Measurements from ENCODE around the gene ZMYM5. TPM values are rescaled to one million over a fixed set of nuclear protein-coding genes. Genes with fewer than 3 reads are reported as not detected.
"Not testable (repeated sequence)": the region's sequence is repeated elsewhere in the genome, so short reads cannot be mapped to it uniquely, and the experiment has no call there.

The ZMYM5 gene
- total RNA-seq, 1 experiment from 2014 or later = 12.6 TPM

- H3K4me1 ChIP-seq (ENCODE audit: insufficient read depth, low read length) = peaks cover 2% of the 10 kb centered on the region; the same call in 1 of the 2 replicates
- H3K79me1 ChIP-seq (ENCODE audit: insufficient read depth, low read depth, low read length, poor library complexity, severe bottlenecking) = no peaks in the 10 kb centered on the region
- no peaks in the 10 kb centered on the region for H3K9me3 ChIP-seq (ENCODE audit: control insufficient read depth, low read depth, low read length)
- H4K91ac ChIP-seq (ENCODE audit: insufficient read length, low read depth, low read length) = no peak overlapping the region
- TF ChIP-seq CTCF (conservative IDR thresholded peaks at IDR 0.05) = no peak
- no peaks in the 10 kb centered on the region for H3K27me3 Mint-ChIP-seq (ENCODE audit: low read depth)
- no peak overlapping the region for H3K14ac ChIP-seq (ENCODE audit: insufficient read depth, low read length)
- no peaks in the 10 kb centered on the region for H3K23me2 ChIP-seq (ENCODE audit: insufficient read length, low read depth, low read length, poor library complexity, severe bottlenecking)
- H3K4ac ChIP-seq (ENCODE audit: low read depth, low read length) = no peak overlapping the region
- DNase-seq = peak; percentile 35
- H3K18ac ChIP-seq (ENCODE audit: insufficient read length, low read depth, low read length) = no peak overlapping the region
- H4K8ac ChIP-seq (replicated peaks; ENCODE audit: insufficient read length, low read depth, low read length) = no peak overlapping the region
- no peaks in the 10 kb centered on the region for H3K27me3 ChIP-seq (ENCODE audit: insufficient read depth, low read length)
- no peak overlapping the region for H3K23ac ChIP-seq (ENCODE audit: insufficient read length, low read depth, low read length)
- H3K4me3 Mint-ChIP-seq = no peak overlapping the region
- no peak overlapping the region for H3K4me2 ChIP-seq (ENCODE audit: insufficient read depth, insufficient read length, low read length)
- H3K36me3 Mint-ChIP-seq (ENCODE audit: insufficient read depth in 1 of 3, low read depth in 3 of 3) = no peaks in the 10 kb centered on the region
- WGBS (ENCODE audit: extremely low coverage, insufficient read length, low lambda C conversion rate) = no CpG with 5 or more reads among the region's 7 CpGs
- no peak overlapping the region for H3T11ph ChIP-seq (ENCODE audit: low read length)
- H2BK120ac ChIP-seq (ENCODE audit: low read depth, low read length, poor library complexity, severe bottlenecking) = no peak overlapping the region
- no peak overlapping the region for H2AK5ac ChIP-seq (ENCODE audit: insufficient read length, low read length)
- peaks cover 13 to 14% of the 10 kb centered on the region in 2 experiments for H3K4me1 Mint-ChIP-seq
- H3K9ac ChIP-seq (ENCODE audit: extremely low read depth, insufficient read length, low read length) = no peak overlapping the region
- H3K79me2 ChIP-seq (ENCODE audit: insufficient read depth, low read length) = no peaks in the 10 kb centered on the region
- H2BK12ac ChIP-seq (ENCODE audit: insufficient read length, low read depth, low read length) = no peak overlapping the region
- no peak overlapping the region for H4K5ac ChIP-seq (ENCODE audit: insufficient read length, low read depth, low read length)
- H2BK15ac ChIP-seq (ENCODE audit: low read depth, low read length) = no peak overlapping the region
- no peak overlapping the region for H3K27ac ChIP-seq (ENCODE audit: insufficient read length, low read depth, low read length)
- no peak overlapping the region for H2BK5ac ChIP-seq (ENCODE audit: insufficient read length, low read length)
- H4K20me1 ChIP-seq (ENCODE audit: control insufficient read depth, insufficient read depth, insufficient read length) = no peaks in the 10 kb centered on the region
- H2AFZ ChIP-seq (ENCODE audit: low read length) = no peak overlapping the region
- no peak overlapping the region for H3K27ac Mint-ChIP-seq
- H3K9me3 Mint-ChIP-seq = peaks cover 3% of the 10 kb centered on the region in 2 experiments; a peak in 2 of 5 replicates
- no peak overlapping the region for H2BK20ac ChIP-seq (ENCODE audit: low read depth, low read length, poor library complexity, severe bottlenecking)
- no peak overlapping the region for H3K56ac ChIP-seq (ENCODE audit: insufficient read length, low read depth, low read length)
These were observed 71.4 kb downstream of the ZMYM5 start for GRCh38 chr13:19791953-19792537.

- peaks cover 19% of the 10 kb centered on the region; the same call in 1 of the 2 replicates for H3K79me2 ChIP-seq (ENCODE audit: insufficient read depth, low read length)
- H3K27me3 ChIP-seq (ENCODE audit: insufficient read depth, low read length); H3K23me2 ChIP-seq (ENCODE audit: insufficient read length, low read depth, low read length, poor library complexity, severe bottlenecking); H3K56ac ChIP-seq (ENCODE audit: insufficient read length, low read depth, low read length); H3K9me3 Mint-ChIP-seq; H3K79me1 ChIP-seq (ENCODE audit: insufficient read depth, low read depth, low read length, poor library complexity, severe bottlenecking); H3K9me3 ChIP-seq (ENCODE audit: control insufficient read depth, low read depth, low read length); H2BK20ac ChIP-seq (ENCODE audit: low read depth, low read length, poor library complexity, severe bottlenecking); H2BK15ac ChIP-seq (ENCODE audit: low read depth, low read length); H4K91ac ChIP-seq (ENCODE audit: insufficient read length, low read depth, low read length); H2BK12ac ChIP-seq (ENCODE audit: insufficient read length, low read depth, low read length); H3K4me1 ChIP-seq (ENCODE audit: insufficient read depth, low read length); H2BK120ac ChIP-seq (ENCODE audit: low read depth, low read length, poor library complexity, severe bottlenecking); H3T11ph ChIP-seq (ENCODE audit: low read length); H2AFZ ChIP-seq (ENCODE audit: low read length); H3K4me1 Mint-ChIP-seq; H3K27me3 Mint-ChIP-seq (ENCODE audit: low read depth); H2AK5ac ChIP-seq (ENCODE audit: insufficient read length, low read length); H4K8ac ChIP-seq (replicated peaks; ENCODE audit: insufficient read length, low read depth, low read length); H4K20me1 ChIP-seq (ENCODE audit: control insufficient read depth, insufficient read depth, insufficient read length): not testable (repeated sequence)
- peak within 1 kb of the TSS; percentile 89 for H3K14ac ChIP-seq (ENCODE audit: insufficient read depth, low read length)
- peak within 1 kb of the TSS; percentile 85 for H3K18ac ChIP-seq (ENCODE audit: insufficient read length, low read depth, low read length)
- peak; percentile 95 for DNase-seq
- peak within 1 kb of the TSS; percentile 5 for H3K27ac ChIP-seq (ENCODE audit: insufficient read length, low read depth, low read length)
- H3K23ac ChIP-seq (ENCODE audit: insufficient read length, low read depth, low read length) = peak within 1 kb of the TSS; percentile 10
- H4K5ac ChIP-seq (ENCODE audit: insufficient read length, low read depth, low read length) = peak within 1 kb of the TSS; percentile 77
- peak within 1 kb of the TSS; percentile 97 to 99 for H3K4me3 Mint-ChIP-seq
- peak within 1 kb of the TSS; percentile 7 for H2BK5ac ChIP-seq (ENCODE audit: insufficient read length, low read length)
- peak within 1 kb of the TSS; percentile 93 for H3K4me2 ChIP-seq (ENCODE audit: insufficient read depth, insufficient read length, low read length)
- peak within 1 kb of the TSS; percentile 95 for H3K9ac ChIP-seq (ENCODE audit: extremely low read depth, insufficient read length, low read length)
- H3K27ac Mint-ChIP-seq = peak within 1 kb of the TSS; percentile 95 to 100 (median 99)
- H3K36me3 Mint-ChIP-seq (ENCODE audit: insufficient read depth in 1 of 3, low read depth in 3 of 3) = peaks cover 5 to 19% (median 9%) of the 10 kb centered on the region in 3 experiments
- no CpG with 5 or more reads among the region's 50 CpGs for WGBS (ENCODE audit: extremely low coverage, insufficient read length, low lambda C conversion rate)
- peak within 1 kb of the TSS; percentile 9; the same call in 1 of the 2 replicates for H3K4ac ChIP-seq (ENCODE audit: low read depth, low read length)
These were observed 80.4 kb downstream of the ZMYM5 start, which contains the start of gene PSPC1 for GRCh38 chr13:19782727-19783682. Gene PSPC1 (minus strand): TSS chr13:19782945. CDS start chr13:19782757, 188 bp downstream.

Data from H9 (cell line).